ENCODE measurements around the gene DAPK1.

Gene DAPK1

GRCh38 chr9:87494970-87495471, 2.6 kb upstream of the DAPK1 start:
- Histone ChIP-seq H3K9me2 (ENCODE audit: low read depth, low read length) (no peaks in the 10 kb centered on the region), H3K27me3 (ENCODE audit: insufficient read depth, low read length) (no peaks in the 10 kb centered on the region), H3K27ac (ENCODE audit: low read depth, low read length, poor library complexity, severe bottlenecking) (no peak overlapping the region), H3F3A (ENCODE audit: insufficient read depth, low read length) (no peaks in the 10 kb centered on the region), H3K4me2 (ENCODE audit: low read length) (no peak overlapping the region), H3K9ac (ENCODE audit: low read length) (no peak overlapping the region), H4K20me1 (ENCODE audit: insufficient read depth, low read length) (no peaks in the 10 kb centered on the region), H3K36me3 (ENCODE audit: insufficient read depth, low read length) (no peaks in the 10 kb centered on the region), H3K79me2 (ENCODE audit: insufficient read depth, low read length) (no peaks in the 10 kb centered on the region), H3K4me1 (ENCODE audit: insufficient read depth, low read length, severe bottlenecking) (no peaks in the 10 kb centered on the region), H3K9me3 (ENCODE audit: low read length) (no peaks in the 10 kb centered on the region), H2AFZ (ENCODE audit: low read length) (no peak overlapping the region), H3K4me3 (ENCODE audit: low read depth, low read length, poor library complexity, severe bottlenecking) (no peak overlapping the region)
- no peak for TF ChIP-seq EZH2 (IDR thresholded peaks at IDR 0.05; ENCODE audit: borderline replicate concordance, low read length)
- no peak for TF ChIP-seq CTCF (IDR thresholded peaks at IDR 0.05; ENCODE audit: low read length)

- no peaks in the 10 kb centered on the region for H3K9me2 ChIP-seq (ENCODE audit: low read depth, low read length)
- no peaks in the 10 kb centered on the region for H3K79me2 ChIP-seq (ENCODE audit: insufficient read depth, low read length)
- no peak overlapping the region for H3K4me3 ChIP-seq (ENCODE audit: low read depth, low read length, poor library complexity, severe bottlenecking)
- H3K4me2 ChIP-seq (ENCODE audit: low read length), result no peak overlapping the region
- no peaks in the 10 kb centered on the region for H3K36me3 ChIP-seq (ENCODE audit: insufficient read depth, low read length)
- no peak overlapping the region for H3K9ac ChIP-seq (ENCODE audit: low read length)
- H3K27me3 ChIP-seq (ENCODE audit: insufficient read depth, low read length), result no peaks in the 10 kb centered on the region
- no peak overlapping the region for H2AFZ ChIP-seq (ENCODE audit: low read length)
- H3K4me1 ChIP-seq (ENCODE audit: insufficient read depth, low read length, severe bottlenecking), result no peaks in the 10 kb centered on the region
- no peaks in the 10 kb centered on the region for H3K9me3 ChIP-seq (ENCODE audit: low read length)
- H3K27ac ChIP-seq (ENCODE audit: low read depth, low read length, poor library complexity, severe bottlenecking), result no peak overlapping the region
- H4K20me1 ChIP-seq (ENCODE audit: insufficient read depth, low read length), result no peaks in the 10 kb centered on the region
- no peaks in the 10 kb centered on the region for H3F3A ChIP-seq (ENCODE audit: insufficient read depth, low read length)
- no peak for TF ChIP-seq EZH2 (IDR thresholded peaks at IDR 0.05; ENCODE audit: borderline replicate concordance, low read length)
- TF ChIP-seq CTCF (IDR thresholded peaks at IDR 0.05; ENCODE audit: low read length), result no peak
Measured at GRCh38 chr9:87497080-87497603, 525 bp upstream of the DAPK1 start.

GRCh38 chr9:87498046-87498810, 561 bp downstream of the DAPK1 start:
- no peaks in the 10 kb centered on the region for H3K9me3 ChIP-seq (ENCODE audit: low read length)
- no peaks in the 10 kb centered on the region for H3K9me2 ChIP-seq (ENCODE audit: low read depth, low read length)
- no peak overlapping the region for H3K4me3 ChIP-seq (ENCODE audit: low read depth, low read length, poor library complexity, severe bottlenecking)
- no peaks in the 10 kb centered on the region for H3K79me2 ChIP-seq (ENCODE audit: insufficient read depth, low read length)
- H4K20me1 ChIP-seq (ENCODE audit: insufficient read depth, low read length), result no peaks in the 10 kb centered on the region
- H3F3A ChIP-seq (ENCODE audit: insufficient read depth, low read length), result no peaks in the 10 kb centered on the region
- TF ChIP-seq EZH2 (IDR thresholded peaks at IDR 0.05; ENCODE audit: borderline replicate concordance, low read length), result no peak
- TF ChIP-seq CTCF (IDR thresholded peaks at IDR 0.05; ENCODE audit: low read length), result no peak
- H3K27ac ChIP-seq (ENCODE audit: low read depth, low read length, poor library complexity, severe bottlenecking), result no peak overlapping the region
- no peaks in the 10 kb centered on the region for H3K36me3 ChIP-seq (ENCODE audit: insufficient read depth, low read length)
- no peak overlapping the region for H2AFZ ChIP-seq (ENCODE audit: low read length)
- H3K9ac ChIP-seq (ENCODE audit: low read length), result no peak overlapping the region
- no peaks in the 10 kb centered on the region for H3K4me1 ChIP-seq (ENCODE audit: insufficient read depth, low read length, severe bottlenecking)
- no peak overlapping the region for H3K4me2 ChIP-seq (ENCODE audit: low read length)
- H3K27me3 ChIP-seq (ENCODE audit: insufficient read depth, low read length), result no peaks in the 10 kb centered on the region

Data from OCI-LY1 (cell line).